ENCODE data around the gene ZNF334. TPM values are rescaled to one million over a fixed set of nuclear protein-coding genes. Genes with fewer than 3 reads are reported as not detected.

Gene ZNF334
- total RNA-seq, 6 experiments from 2014 or later: 0.87 to 1.6 (median 1.2) TPM

GRCh38 chr20:46519471-46520068 is 6.2 kb upstream of the ZNF334 start:
- H3K9me3 Mint-ChIP-seq: no peaks in the 10 kb centered on the region
- H3K4me3 Mint-ChIP-seq: no peak overlapping the region
- no peaks in the 10 kb centered on the region for H3K4me1 Mint-ChIP-seq (ENCODE audit: low read depth)
- TF ChIP-seq CTCF (IDR thresholded peaks at IDR 0.05): no peak
- H3K27ac Mint-ChIP-seq: no peak overlapping the region
- DNase-seq: no peak
- no peaks in the 10 kb centered on the region for H3K36me3 Mint-ChIP-seq (ENCODE audit: low read depth)
- H3K27me3 Mint-ChIP-seq (ENCODE audit: insufficient read depth): no peaks in the 10 kb centered on the region; the same call in 1 of the 2 replicates

GRCh38 chr20:46509523-46509922 is 3.8 kb downstream of the ZNF334 start:
- DNase-seq: no peak
- Mint-ChIP-seq H3K4me3 (no peak overlapping the region), H3K36me3 (ENCODE audit: low read depth) (peaks cover 5% of the 10 kb centered on the region; the same call in 1 of the 2 replicates), H3K27me3 (ENCODE audit: insufficient read depth) (peaks cover 7% of the 10 kb centered on the region), H3K9me3 (no peaks in the 10 kb centered on the region), H3K27ac (no peak overlapping the region), H3K4me1 (ENCODE audit: low read depth) (no peaks in the 10 kb centered on the region)
- TF ChIP-seq CTCF (IDR thresholded peaks at IDR 0.05): no peak

- peaks cover 22% of the 10 kb centered on the region for H3K36me3 Mint-ChIP-seq (ENCODE audit: low read depth)
Measured at GRCh38 chr20:46507760-46508407, 5.5 kb downstream of the ZNF334 start.

GRCh38 chr20:46505506-46505905 is 7.9 kb downstream of the ZNF334 start:
- Mint-ChIP-seq H3K36me3 (ENCODE audit: low read depth) (peaks cover 40% of the 10 kb centered on the region), H3K4me1 (ENCODE audit: low read depth) (no peaks in the 10 kb centered on the region), H3K4me3 (no peak overlapping the region), H3K27me3 (ENCODE audit: insufficient read depth) (peaks cover 9% of the 10 kb centered on the region), H3K9me3 (peaks cover 33% of the 10 kb centered on the region), H3K27ac (no peak overlapping the region)
- TF ChIP-seq CTCF (IDR thresholded peaks at IDR 0.05): no peak
- DNase-seq: no peak

More at GRCh38 chr20:46507760-46508407, 5.5 kb downstream of the ZNF334 start:
- DNase-seq: no peak
- Mint-ChIP-seq H3K4me3 (no peak overlapping the region), H3K27me3 (ENCODE audit: insufficient read depth) (peaks cover 9% of the 10 kb centered on the region), H3K9me3 (peaks cover 15% of the 10 kb centered on the region), H3K27ac (no peak overlapping the region), H3K4me1 (ENCODE audit: low read depth) (no peaks in the 10 kb centered on the region)
- TF ChIP-seq CTCF (IDR thresholded peaks at IDR 0.05): no peak

- H3K4me1 Mint-ChIP-seq (ENCODE audit: low read depth): no peaks in the 10 kb centered on the region
- peaks cover 7% of the 10 kb centered on the region for H3K27me3 Mint-ChIP-seq (ENCODE audit: insufficient read depth)
- no peak for DNase-seq
- no peak for TF ChIP-seq CTCF (IDR thresholded peaks at IDR 0.05)
- no peak overlapping the region for H3K4me3 Mint-ChIP-seq
- no peak overlapping the region for H3K27ac Mint-ChIP-seq
- H3K9me3 Mint-ChIP-seq: peaks cover 38% of the 10 kb centered on the region
- peaks cover 40% of the 10 kb centered on the region for H3K36me3 Mint-ChIP-seq (ENCODE audit: low read depth)
Measured at GRCh38 chr20:46501961-46502360, 11.4 kb downstream of the ZNF334 start.

Data from HFFc6 (cell line).